WTC11 (cell line): ENCODE results near the gene ZNF236. TPM values are rescaled to one million over a fixed set of nuclear protein-coding genes. Genes with fewer than 3 reads are reported as not detected.
A peak's percentile ranks its signal among the peaks of the same experiment; 100 is the strongest.

Source experiments
- ATAC-seq: fragments of 200-7000 bp; cut with Tn5 transposase; 2 replicates; pipeline ENCODE4 v1.10.0; 2021; ENCODE audit warnings: mild to moderate bottlenecking, moderate library complexity
- CTCF ChIA-PET: fragments of 300-600 bp; sonication (Branson Sonifier 250); formaldehyde crosslinking; loops from one replicate; lab custom pipeline; 2021; ENCODE audit warnings: antibody characterized with exemption; lab: Charles Lee
- POLR2A ChIA-PET: fragments of 350-600 bp; sonication (Branson Sonifier 250); formaldehyde crosslinking; loops from one replicate; lab custom pipeline; 2021; ENCODE audit warnings: antibody characterized with exemption; lab: Charles Lee
- DNase-seq: peaks from one replicate; pipeline ENCODE4 v3.0.0; 2021; ENCODE audit warnings: low spot score
- H3K27ac Mint-ChIP-seq: 2 replicates; pipeline ENCODE4 v1.8.0; 2021; ENCODE audit warnings: mixed read lengths
- H3K27me3 Mint-ChIP-seq: 2 replicates; pipeline ENCODE4 v1.8.0; 2021; ENCODE audit warnings: low read depth, mild to moderate bottlenecking, moderate library complexity, mixed read lengths
- H3K36me3 Mint-ChIP-seq: 2 replicates; pipeline ENCODE4 v1.8.0; 2021; ENCODE audit warnings: mixed read lengths
- H3K4me1 Mint-ChIP-seq: 2 replicates; pipeline ENCODE4 v1.8.0; 2022; ENCODE audit warnings: mixed read lengths
- H3K4me3 Mint-ChIP-seq: 2 replicates; pipeline ENCODE4 v1.8.0; 2021; ENCODE audit warnings: mild to moderate bottlenecking, moderate library complexity, mixed read lengths
- H3K9me3 Mint-ChIP-seq: 2 replicates; pipeline ENCODE4 v1.8.0; 2021; ENCODE audit warnings: mixed read lengths
- AR ChIP-seq: fragments of 250-450 bp; sonication (Bioruptor Pico); IDR thresholded peaks from 2 replicates; pipeline ENCODE4 v1.9.0; 2021; ENCODE audit warnings: mild to moderate bottlenecking
- ARID4B ChIP-seq: sonication (generic); formaldehyde crosslinking; IDR thresholded peaks from 2 replicates; pipeline ENCODE4 v1.8.0; 2023; ENCODE audit warnings: missing genetic modification reagents, mild to moderate bottlenecking, borderline replicate concordance
- ATF1 ChIP-seq: sonication (generic); formaldehyde crosslinking; IDR thresholded peaks from 2 replicates; pipeline ENCODE4 v1.8.1; 2023; ENCODE audit warnings: mild to moderate bottlenecking, moderate library complexity, missing genetic modification reagents
- ATF3 ChIP-seq: sonication (generic); formaldehyde crosslinking; conservative IDR thresholded peaks from 2 replicates; pipeline ENCODE4 v1.8.1; 2022; ENCODE audit warnings: mild to moderate bottlenecking, missing genetic modification reagents
- ELF4 ChIP-seq: sonication (generic); formaldehyde crosslinking; IDR thresholded peaks from 2 replicates; pipeline ENCODE4 v1.8.1; 2022; ENCODE audit warnings: low read depth, mild to moderate bottlenecking, moderate library complexity, missing genetic modification reagents
- MAX ChIP-seq: sonication (generic); formaldehyde crosslinking; IDR thresholded peaks from 2 replicates; pipeline ENCODE4 v1.8.0; 2022; ENCODE audit warnings: mild to moderate bottlenecking, missing genetic modification reagents
- MLX ChIP-seq: sonication (generic); formaldehyde crosslinking; IDR thresholded peaks from 2 replicates; pipeline ENCODE4 v1.8.1; 2023; ENCODE audit warnings: mild to moderate bottlenecking, missing genetic modification reagents, moderate library complexity
- PRDM15 ChIP-seq: sonication (generic); formaldehyde crosslinking; IDR thresholded peaks from 2 replicates; pipeline ENCODE4 v1.8.0; 2022; ENCODE audit warnings: missing genetic modification reagents
- PRRX2 ChIP-seq: fragments of 250-450 bp; sonication (Bioruptor Pico); IDR thresholded peaks from 2 replicates; pipeline ENCODE4 v1.8.0; 2021; ENCODE audit warnings: mild to moderate bottlenecking
- RELA ChIP-seq: sonication (generic); formaldehyde crosslinking; IDR thresholded peaks from 2 replicates; pipeline ENCODE4 v1.8.1; 2022; ENCODE audit warnings: missing genetic modification reagents, mild to moderate bottlenecking, borderline replicate concordance
- TP53 ChIP-seq: sonication (generic); formaldehyde crosslinking; IDR thresholded peaks from 2 replicates; pipeline ENCODE4 v1.8.1; 2023; ENCODE audit warnings: mild to moderate bottlenecking, missing genetic modification reagents
- USF1 ChIP-seq: sonication (generic); formaldehyde crosslinking; IDR thresholded peaks from 2 replicates; pipeline ENCODE4 v1.8.0; 2022; ENCODE audit warnings: mild to moderate bottlenecking, missing genetic modification reagents
- ZBTB43 ChIP-seq: sonication (generic); formaldehyde crosslinking; IDR thresholded peaks from 2 replicates; pipeline ENCODE4 v1.8.1; 2023; ENCODE audit warnings: mild to moderate bottlenecking, missing genetic modification reagents
- ZNF138 ChIP-seq: sonication (generic); formaldehyde crosslinking; conservative IDR thresholded peaks from 2 replicates; pipeline ENCODE4 v1.8.1; 2022; ENCODE audit warnings: mild to moderate bottlenecking, moderate library complexity, missing genetic modification reagents
- total RNA-seq: library from RNA; stranded (reverse); gene quantifications from 3 replicates; pipeline ENCODE4 v1.2.3, GENCODE V29; 2021

Gene ZNF236
- total RNA-seq, 1 experiment from 2014 or later: 19.9 TPM

GRCh38 chr18:76834379-76834778 lies 12.0 kb downstream of the ZNF236 start (continued):
- TF ChIP-seq MAX (CRISPR knock-in tag) (no peak), USF1 (no peak), ELF4 (no peak), ATF3 (CRISPR knock-in tag) (no peak), ZNF138 (no peak), ATF1 (CRISPR knock-in tag) (no peak), MLX (no peak)

- TF ChIP-seq PRDM15 (CRISPR knock-in tag) (no peak), AR (CRISPR knock-in tag) (no peak), ZBTB43 (CRISPR knock-in tag) (no peak), RELA (CRISPR knock-in tag) (no peak), TP53 (CRISPR knock-in tag) (no peak)
- TF ChIP-seq, all 79 proteins: peak for 0
- DNase-seq (no peak), ATAC-seq (no peak)
- Mint-ChIP-seq H3K36me3 (peaks cover 4% of the 10 kb centered on the region; the same call in 1 of the 2 replicates), H3K27me3 (no peaks in the 10 kb centered on the region), H3K9me3 (peaks cover 7% of the 10 kb centered on the region), H3K4me3 (no peak overlapping the region), H3K27ac (no peak overlapping the region), H3K4me1 (peaks cover 16% of the 10 kb centered on the region)
- CTCF ChIA-PET: no interaction called here
- POLR2A ChIA-PET: no interaction called here
Observed at GRCh38 chr18:76835380-76835779, 13.0 kb downstream of the ZNF236 start.

GRCh38 chr18:76837071-76837470 lies 14.7 kb downstream of the ZNF236 start:
- CTCF ChIA-PET: interaction anchor here (1.0 to 1.8 kb wide), 2 partner anchors 13 to 87 kb away, joined by 4 to 7 read pairs; no protein-coding TSS in a partner anchor
- ATAC-seq (no peak), DNase-seq (no peak)
- Mint-ChIP-seq H3K36me3 (no peaks in the 10 kb centered on the region), H3K27ac (peak overlapping the region; percentile 46; the same call in 1 of the 2 replicates), H3K9me3 (no peaks in the 10 kb centered on the region), H3K27me3 (no peaks in the 10 kb centered on the region), H3K4me1 (peaks cover 15% of the 10 kb centered on the region), H3K4me3 (no peak overlapping the region)
- POLR2A ChIA-PET: interaction anchor here (0.7 kb wide), 1 partner anchor 13 kb away, joined by 3 read pairs; no protein-coding TSS in a partner anchor
- TF ChIP-seq MAX (CRISPR knock-in tag) (no peak), PRRX2 (CRISPR knock-in tag) (no peak), ARID4B (CRISPR knock-in tag) (no peak)
